Measurements from ENCODE around the gene ACTRT1.

ACTRT1 gene

GRCh38 chrX:128019218-128019617 is 33.0 kb downstream of the ACTRT1 start:
- ATAC-seq, result no peak
- TF ChIP-seq ISL1 (CRISPR knock-in tag; IDR thresholded peaks at IDR 0.05), result no peak
- no peak for TF ChIP-seq RARB (CRISPR knock-in tag; IDR thresholded peaks at IDR 0.05)
- TF ChIP-seq ZFP30 (CRISPR knock-in tag; IDR thresholded peaks at IDR 0.05), result no peak
- TF ChIP-seq OSR1 (CRISPR knock-in tag; IDR thresholded peaks at IDR 0.05), result no peak
- no peak for TF ChIP-seq CSDC2 (CRISPR knock-in tag; IDR thresholded peaks at IDR 0.05)
- TF ChIP-seq BACH2 (CRISPR knock-in tag; IDR thresholded peaks at IDR 0.05; ENCODE audit: borderline replicate concordance), result no peak
- no peak for TF ChIP-seq CSRNP3 (CRISPR knock-in tag; IDR thresholded peaks at IDR 0.05)
- no peak for TF ChIP-seq ESRRG (CRISPR knock-in tag; IDR thresholded peaks at IDR 0.05)
- TF ChIP-seq TSHZ2 (CRISPR knock-in tag; IDR thresholded peaks at IDR 0.05), result no peak
- TF ChIP-seq ARNTL (CRISPR knock-in tag; IDR thresholded peaks at IDR 0.05; ENCODE audit: borderline replicate concordance, low read depth), result no peak
- no peak for TF ChIP-seq POU6F1 (CRISPR knock-in tag; IDR thresholded peaks at IDR 0.05; ENCODE audit: borderline replicate concordance, low read depth)
- TF ChIP-seq ZC3H10 (CRISPR knock-in tag; IDR thresholded peaks at IDR 0.05), result no peak
- TF ChIP-seq GLIS3 (CRISPR knock-in tag; IDR thresholded peaks at IDR 0.05), result no peak
- TF ChIP-seq PATZ1 (CRISPR knock-in tag; IDR thresholded peaks at IDR 0.05; ENCODE audit: borderline replicate concordance), result no peak
- no peak for TF ChIP-seq ZNF565 (CRISPR knock-in tag; conservative IDR thresholded peaks at IDR 0.05; ENCODE audit: low read depth)
- no peak for TF ChIP-seq TOX (CRISPR knock-in tag; IDR thresholded peaks at IDR 0.05; ENCODE audit: borderline replicate concordance)
- no peak for TF ChIP-seq TCF4 (CRISPR knock-in tag; IDR thresholded peaks at IDR 0.05; ENCODE audit: borderline replicate concordance)
- no peak for TF ChIP-seq SNAI2 (CRISPR knock-in tag; IDR thresholded peaks at IDR 0.05)

GRCh38 chrX:128012015-128012414 is 40.2 kb downstream of the ACTRT1 start:
- ATAC-seq, result no peak
- TF ChIP-seq ZFP3 (CRISPR knock-in tag; IDR thresholded peaks at IDR 0.05) (no peak), TOX (CRISPR knock-in tag; IDR thresholded peaks at IDR 0.05; ENCODE audit: borderline replicate concordance) (no peak), ARNTL (CRISPR knock-in tag; IDR thresholded peaks at IDR 0.05; ENCODE audit: borderline replicate concordance, low read depth) (no peak), GLIS3 (CRISPR knock-in tag; IDR thresholded peaks at IDR 0.05) (no peak), TSHZ2 (CRISPR knock-in tag; IDR thresholded peaks at IDR 0.05) (no peak), CSDC2 (CRISPR knock-in tag; IDR thresholded peaks at IDR 0.05) (no peak), PPARA (CRISPR knock-in tag; IDR thresholded peaks at IDR 0.05; ENCODE audit: borderline replicate concordance) (no peak), ZNF565 (CRISPR knock-in tag; conservative IDR thresholded peaks at IDR 0.05; ENCODE audit: low read depth) (no peak), SNAI2 (CRISPR knock-in tag; IDR thresholded peaks at IDR 0.05) (no peak), OSR1 (CRISPR knock-in tag; IDR thresholded peaks at IDR 0.05) (no peak)

Data from SK-N-SH treated with all-trans-retinoic acid at 6 μM for 48 hours (cell line).